PC-9 (cell line): ENCODE results near the gene KRTAP1-1.

ENCODE experiments used
- CTCF ChIP-seq: fragments of 200-600 bp; sonication (generic); conservative IDR thresholded peaks from 2 replicates; pipeline ENCODE4 v1.6.1; 2017; ENCODE audit warnings: mixed run types, antibody characterized with exemption, mild to moderate bottlenecking, moderate library complexity
- EZH2 ChIP-seq: fragments of 200-600 bp; sonication (generic); IDR thresholded peaks from 2 replicates; pipeline ENCODE4 v1.8.0; 2017; ENCODE audit warnings: antibody characterized with exemption, low read depth

- TF ChIP-seq EZH2 (no peak), CTCF (no peak)
These were observed 31.9 kb downstream of the KRTAP1-1 start for GRCh38 chr17:41009301-41009760.
